Neuronal stem cell (in vitro differentiated cells): Measurements from ENCODE around the gene LLGL2.
A peak's percentile ranks its signal among the peaks of the same experiment; 100 is the strongest.

ENCODE experiments used
- DNase-seq: peaks from one replicate; pipeline ENCODE4 v3.0.0-alpha.2; 2013; ENCODE audit warnings: low spot score
- H2AFZ ChIP-seq: one replicate; pipeline ENCODE4 v1.6.1; 2013; ENCODE audit warnings: mild to moderate bottlenecking, low read length, inconsistent platforms
- H2AK5ac ChIP-seq: 2 replicates; pipeline ENCODE4 v1.6.1; 2013; ENCODE audit warnings: low read depth, mild to moderate bottlenecking, inconsistent platforms, low read length, moderate library complexity, mixed read lengths
- H2BK120ac ChIP-seq: 2 replicates; pipeline ENCODE4 v1.6.1; 2013; ENCODE audit warnings: low read depth, mild to moderate bottlenecking, inconsistent platforms, low read length, moderate library complexity, mixed read lengths
- H2BK12ac ChIP-seq: one replicate; pipeline ENCODE4 v1.6.1; 2013; ENCODE audit warnings: low read length, inconsistent platforms
- H2BK15ac ChIP-seq: 2 replicates; pipeline ENCODE4 v1.6.1; 2013; ENCODE audit warnings: mild to moderate bottlenecking, low read length, inconsistent platforms, mixed read lengths
- H2BK5ac ChIP-seq: one replicate; pipeline ENCODE4 v1.6.1; 2013; ENCODE audit warnings: inconsistent platforms, mild to moderate bottlenecking, low read length, moderate library complexity
- H3K14ac ChIP-seq: one replicate; pipeline ENCODE4 v1.6.1; 2013; ENCODE audit warnings: low read length, inconsistent platforms
- H3K18ac ChIP-seq: 2 replicates; pipeline ENCODE4 v1.6.1; 2013; ENCODE audit warnings: low read length, inconsistent platforms
- H3K23ac ChIP-seq: 2 replicates; pipeline ENCODE4 v1.6.1; 2013; ENCODE audit warnings: low read depth, mild to moderate bottlenecking, mixed read lengths, low read length, inconsistent platforms; ENCODE audit not compliant: poor library complexity
- H3K27ac ChIP-seq: replicated peaks from 3 replicates; pipeline ENCODE4 v1.5.1; 2013; ENCODE audit warnings: low read length, inconsistent platforms
- H3K27me3 ChIP-seq, 3 experiments: 2 replicates each; pipeline ENCODE4 v1.6.1; 2013; ENCODE audit warnings: low read length in 3 of 3, mild to moderate bottlenecking in 2 of 3, inconsistent platforms in 1 of 3, low read depth in 1 of 3, mixed read lengths in 1 of 3, moderate library complexity in 1 of 3; ENCODE audit not compliant: control insufficient read depth in 3 of 3, insufficient read depth in 3 of 3
- H3K36me3 ChIP-seq, 2 donors: replicated peaks in 1 of 2; 2 replicates each; pipeline ENCODE4 v1.6.1; 2013; ENCODE audit warnings: low read length in 2 of 2; ENCODE audit not compliant: control insufficient read depth in 2 of 2, insufficient read depth in 2 of 2
- H3K4ac ChIP-seq: 2 replicates; pipeline ENCODE4 v1.6.1; 2013; ENCODE audit warnings: inconsistent platforms, mild to moderate bottlenecking, low read length, moderate library complexity
- H3K4me1 ChIP-seq, 2 donors: 1 replicate in 1 of 2; 2 replicates in 1 of 2; pipeline ENCODE4 v1.6.1; 2013; ENCODE audit warnings: low read length in 2 of 2, low read depth in 1 of 2; ENCODE audit not compliant: control insufficient read depth in 2 of 2, insufficient read depth in 1 of 2
- H3K4me2 ChIP-seq: one replicate; pipeline ENCODE4 v1.6.1; 2013; ENCODE audit warnings: mild to moderate bottlenecking, low read length, inconsistent platforms; ENCODE audit not compliant: insufficient read depth, poor library complexity, severe bottlenecking
- H3K4me3 ChIP-seq, 2 donors: 2 replicates each; pipeline ENCODE4 v1.5.1; 2013; ENCODE audit warnings: low read length in 2 of 2, mild to moderate bottlenecking in 2 of 2, inconsistent platforms in 1 of 2, moderate library complexity in 1 of 2
- H3K79me1 ChIP-seq: one replicate; pipeline ENCODE4 v1.6.1; 2013; ENCODE audit warnings: low read depth, mild to moderate bottlenecking, inconsistent platforms, low read length, moderate library complexity
- H3K9ac ChIP-seq: one replicate; pipeline ENCODE4 v1.6.1; 2013; ENCODE audit warnings: mild to moderate bottlenecking, low read depth, low read length, inconsistent platforms; ENCODE audit not compliant: poor library complexity
- H3K9me3 ChIP-seq, 2 donors: replicated peaks in 1 of 2; 2 replicates each; pipeline versions ENCODE3 to v1.6.1; 2013; ENCODE audit warnings: low read length in 2 of 2, mild to moderate bottlenecking in 2 of 2, inconsistent platforms in 1 of 2, low read depth in 1 of 2, mixed read lengths in 1 of 2, moderate library complexity in 1 of 2; ENCODE audit not compliant: control insufficient read depth in 2 of 2, insufficient read depth in 1 of 2
- H4K8ac ChIP-seq: one replicate; pipeline ENCODE4 v1.6.1; 2013; ENCODE audit warnings: low read depth, mild to moderate bottlenecking, inconsistent platforms, low read length, moderate library complexity
- H4K91ac ChIP-seq: one replicate; pipeline ENCODE4 v1.6.1; 2013; ENCODE audit warnings: low read length, low read depth, mild to moderate bottlenecking, inconsistent platforms; ENCODE audit not compliant: poor library complexity
- WGBS, 2 donors: extraction: QIAGEN DNeasy Blood & Tissue Kit; methylation state at CpG; one replicate each; pipeline ENCODE4 v1.1.7; 2013; ENCODE audit warnings: missing lambda C conversion rate in 2 of 2, mixed read lengths in 1 of 2; ENCODE audit not compliant: insufficient read length in 2 of 2, insufficient replicate concordance in 1 of 2; ENCODE audit errors: extremely low coverage in 2 of 2; 5-methylcytosine and 5-hydroxymethylcytosine counted together

The LLGL2 gene

GRCh38 chr17:75521290-75521689 is 4.2 kb upstream of the LLGL2 start:
- peaks cover 9% of the 10 kb centered on the region for H3K79me1 ChIP-seq
- no peak overlapping the region for H4K91ac ChIP-seq
- no peak overlapping the region for H3K9ac ChIP-seq
- H2BK12ac ChIP-seq, result no peak overlapping the region
- H3K4me3 ChIP-seq, result no peak overlapping the region
- no peak overlapping the region for H2AFZ ChIP-seq
- peaks cover 34 to 60% of the 10 kb centered on the region in 2 donors for H3K36me3 ChIP-seq
- DNase-seq, result no peak
- no peak overlapping the region for H4K8ac ChIP-seq
- peak overlapping the region; percentile 18 for H3K23ac ChIP-seq
- no peak overlapping the region for H2AK5ac ChIP-seq
- H2BK120ac ChIP-seq, result no peak overlapping the region
- no peak overlapping the region for H3K4ac ChIP-seq
- H3K14ac ChIP-seq, result no peak overlapping the region
- H3K27me3 ChIP-seq, result peaks cover 0 to 6% (median 2%) of the 10 kb centered on the region in 3 experiments
- H2BK15ac ChIP-seq, result no peak overlapping the region
- H3K9me3 ChIP-seq, result no peaks in the 10 kb centered on the region
- H3K4me1 ChIP-seq, result peaks cover 7% of the 10 kb centered on the region in 2 donors
- no peak overlapping the region for H2BK5ac ChIP-seq
- no peak overlapping the region for H3K27ac ChIP-seq
- no peak overlapping the region for H3K4me2 ChIP-seq
- no CpG with 5 or more reads among the region's 8 CpGs for WGBS, 2 donors
- no peak overlapping the region for H3K18ac ChIP-seq

- Histone ChIP-seq H3K4me3 (no peak overlapping the region), H3K36me3 (peaks cover 34 to 60% of the 10 kb centered on the region in 2 donors)
Observed at GRCh38 chr17:75521951-75522727, 3.4 kb upstream of the LLGL2 start.

GRCh38 chr17:75523647-75524046 is 1.9 kb upstream of the LLGL2 start:
- H2BK5ac ChIP-seq, result no peak overlapping the region
- H3K27me3 ChIP-seq, result peaks cover 0 to 16% (median 6%) of the 10 kb centered on the region in 3 experiments
- H3K27ac ChIP-seq, result no peak overlapping the region
- H2BK15ac ChIP-seq, result no peak overlapping the region
- no peak overlapping the region for H4K8ac ChIP-seq
- H3K4me2 ChIP-seq, result no peak overlapping the region
- H3K4me3 ChIP-seq, result no peak overlapping the region
- H3K18ac ChIP-seq, result no peak overlapping the region
- H3K9me3 ChIP-seq, result no peaks in the 10 kb centered on the region
- no peak for DNase-seq
- no peak overlapping the region for H3K14ac ChIP-seq
- H3K79me1 ChIP-seq, result peaks cover 4% of the 10 kb centered on the region
- H3K23ac ChIP-seq, result no peak overlapping the region
- no peak overlapping the region for H3K9ac ChIP-seq
- no peak overlapping the region for H2BK12ac ChIP-seq
- H2BK120ac ChIP-seq, result no peak overlapping the region
- H3K36me3 ChIP-seq, result peaks cover 29 to 49% of the 10 kb centered on the region in 2 donors
- H3K4me1 ChIP-seq, result peaks cover 0 to 5% of the 10 kb centered on the region in 2 donors
- H3K4ac ChIP-seq, result no peak overlapping the region
- H4K91ac ChIP-seq, result no peak overlapping the region
- H2AK5ac ChIP-seq, result no peak overlapping the region
- H2AFZ ChIP-seq, result no peak overlapping the region
- no CpG with 5 or more reads among the region's 7 CpGs for WGBS, 2 donors

More at GRCh38 chr17:75521951-75522727, 3.4 kb upstream of the LLGL2 start:
- no CpG with 5 or more reads among the region's 33 CpGs for WGBS, 2 donors
- Histone ChIP-seq H4K8ac (no peak overlapping the region), H3K79me1 (peaks cover 11% of the 10 kb centered on the region), H2BK5ac (no peak overlapping the region), H2BK12ac (no peak overlapping the region), H3K27ac (no peak overlapping the region), H2BK15ac (no peak overlapping the region), H3K4me1 (peaks cover 6 to 10% of the 10 kb centered on the region in 2 donors), H2BK120ac (no peak overlapping the region), H3K27me3 (peaks cover 0 to 14% (median 6%) of the 10 kb centered on the region in 3 experiments), H2AFZ (no peak overlapping the region), H3K14ac (no peak overlapping the region), H3K23ac (peak overlapping the region; percentile 77), H3K18ac (no peak overlapping the region), H3K9ac (no peak overlapping the region), H4K91ac (no peak overlapping the region), H3K4me2 (no peak overlapping the region), H2AK5ac (no peak overlapping the region), H3K9me3 (no peaks in the 10 kb centered on the region), H3K4ac (no peak overlapping the region)
- DNase-seq, result no peak

GRCh38 chr17:75524269-75524969 is 1.1 kb upstream of the LLGL2 start:
- Histone ChIP-seq H2BK5ac (peak overlapping the region; percentile 53), H3K4me2 (peak overlapping the region; percentile 96), H3K23ac (peak overlapping the region; percentile 98), H2AK5ac (peak overlapping the region; percentile 12), H3K79me1 (peaks cover 4% of the 10 kb centered on the region), H4K8ac (no peak overlapping the region), H3K14ac (no peak overlapping the region), H2BK15ac (peak overlapping the region; percentile 58), H3K4me3 (peak overlapping the region in 1 of 2 donors; percentile 88), H3K27me3 (peaks cover 0 to 16% (median 6%) of the 10 kb centered on the region in 3 experiments), H3K4me1 (peaks cover 0 to 5% of the 10 kb centered on the region in 2 donors), H2BK120ac (no peak overlapping the region), H3K18ac (peak overlapping the region; percentile 59), H3K9ac (peak overlapping the region; percentile 77), H2BK12ac (no peak overlapping the region), H4K91ac (no peak overlapping the region), H3K4ac (no peak overlapping the region), H3K9me3 (no peaks in the 10 kb centered on the region), H3K36me3 (peaks cover 23 to 41% of the 10 kb centered on the region in 2 donors), H3K27ac (no peak overlapping the region), H2AFZ (no peak overlapping the region)
- no peak for DNase-seq
- WGBS, 2 donors, result no CpG with 5 or more reads among the region's 24 CpGs
